Measurements from ENCODE around the gene ITGB3. TPM values are rescaled to one million over a fixed set of nuclear protein-coding genes. Genes with fewer than 3 reads are reported as not detected.

The ITGB3 gene
- total RNA-seq, 1 experiment from 2014 or later, result 0.68 TPM

GRCh38 chr17:47276868-47277267, 23.2 kb downstream of the ITGB3 start:
- Mint-ChIP-seq H3K4me3 (ENCODE audit: low read depth, unreplicated experiment) (no peak overlapping the region), H3K27ac (ENCODE audit: unreplicated experiment) (no peak overlapping the region), H3K9me3 (ENCODE audit: low read depth, unreplicated experiment) (no peaks in the 10 kb centered on the region), H3K27me3 (ENCODE audit: unreplicated experiment) (no peaks in the 10 kb centered on the region), H3K4me1 (ENCODE audit: low read depth, unreplicated experiment) (peaks cover 44% of the 10 kb centered on the region), H3K36me3 (ENCODE audit: insufficient read depth, unreplicated experiment) (no peaks in the 10 kb centered on the region)
- CTCF ChIA-PET, result no interaction called here
- intact Hi-C loops (cut with micrococcal nuclease; ENCODE audit: unreplicated experiment), result no loop called here
- DNase-seq, result peak; percentile 61
- no peak for TF ChIP-seq CTCF (IDR thresholded peaks at IDR 0.05; ENCODE audit: unreplicated experiment)
- BruUV-seq (replicated peaks), result no TSS peak

- TF ChIP-seq CTCF (IDR thresholded peaks at IDR 0.05; ENCODE audit: unreplicated experiment), result no peak
- H3K9me3 Mint-ChIP-seq (ENCODE audit: low read depth, unreplicated experiment), result no peaks in the 10 kb centered on the region
- no TSS peak for BruUV-seq (replicated peaks)
- intact Hi-C loops (cut with micrococcal nuclease; ENCODE audit: unreplicated experiment), result no loop called here
- H3K4me3 Mint-ChIP-seq (ENCODE audit: low read depth, unreplicated experiment), result no peak overlapping the region
- H3K27me3 Mint-ChIP-seq (ENCODE audit: unreplicated experiment), result peaks cover under 1% of the 10 kb centered on the region
- peaks cover 44% of the 10 kb centered on the region for H3K4me1 Mint-ChIP-seq (ENCODE audit: low read depth, unreplicated experiment)
- H3K36me3 Mint-ChIP-seq (ENCODE audit: insufficient read depth, unreplicated experiment), result no peaks in the 10 kb centered on the region
- DNase-seq, result no peak
- CTCF ChIA-PET, result no interaction called here
- H3K27ac Mint-ChIP-seq (ENCODE audit: unreplicated experiment), result no peak overlapping the region
These were observed 24.3 kb downstream of the ITGB3 start for GRCh38 chr17:47277921-47278320.

GRCh38 chr17:47278561-47278960, 24.9 kb downstream of the ITGB3 start:
- no peak for TF ChIP-seq CTCF (IDR thresholded peaks at IDR 0.05; ENCODE audit: unreplicated experiment)
- no TSS peak for BruUV-seq (replicated peaks)
- CTCF ChIA-PET, result interaction anchor here (0.7 kb wide), 1 partner anchor 12 kb away, joined by 3 read pairs; no protein-coding TSS in a partner anchor
- no peak overlapping the region for H3K4me3 Mint-ChIP-seq (ENCODE audit: low read depth, unreplicated experiment)
- intact Hi-C loops (cut with micrococcal nuclease; ENCODE audit: unreplicated experiment), result no loop called here
- H3K9me3 Mint-ChIP-seq (ENCODE audit: low read depth, unreplicated experiment), result no peaks in the 10 kb centered on the region
- H3K36me3 Mint-ChIP-seq (ENCODE audit: insufficient read depth, unreplicated experiment), result no peaks in the 10 kb centered on the region
- H3K4me1 Mint-ChIP-seq (ENCODE audit: low read depth, unreplicated experiment), result peaks cover 44% of the 10 kb centered on the region
- H3K27ac Mint-ChIP-seq (ENCODE audit: unreplicated experiment), result no peak overlapping the region
- H3K27me3 Mint-ChIP-seq (ENCODE audit: unreplicated experiment), result peaks cover 7% of the 10 kb centered on the region
- DNase-seq, result no peak

GRCh38 chr17:47279062-47279801, 25.6 kb downstream of the ITGB3 start:
- peak overlapping the region; percentile 28 for H3K27ac Mint-ChIP-seq (ENCODE audit: unreplicated experiment)
- no peaks in the 10 kb centered on the region for H3K9me3 Mint-ChIP-seq (ENCODE audit: low read depth, unreplicated experiment)
- peaks cover 44% of the 10 kb centered on the region for H3K4me1 Mint-ChIP-seq (ENCODE audit: low read depth, unreplicated experiment)
- no peak for DNase-seq
- peaks cover 14% of the 10 kb centered on the region for H3K27me3 Mint-ChIP-seq (ENCODE audit: unreplicated experiment)
- intact Hi-C loops (cut with micrococcal nuclease; ENCODE audit: unreplicated experiment), result no loop called here
- H3K4me3 Mint-ChIP-seq (ENCODE audit: low read depth, unreplicated experiment), result no peak overlapping the region
- no TSS peak for BruUV-seq (replicated peaks)
- no peak for TF ChIP-seq CTCF (IDR thresholded peaks at IDR 0.05; ENCODE audit: unreplicated experiment)
- CTCF ChIA-PET, result interaction anchor here (0.7 kb wide), 1 partner anchor 11 kb away, joined by 3 read pairs; no protein-coding TSS in a partner anchor
- H3K36me3 Mint-ChIP-seq (ENCODE audit: insufficient read depth, unreplicated experiment), result no peaks in the 10 kb centered on the region
